ENCODE results near the gene TUBA4A.
"Not testable (repeated sequence)": the region's sequence is repeated elsewhere in the genome, so short reads cannot be mapped to it uniquely, and the experiment has no call there.

DNA sequence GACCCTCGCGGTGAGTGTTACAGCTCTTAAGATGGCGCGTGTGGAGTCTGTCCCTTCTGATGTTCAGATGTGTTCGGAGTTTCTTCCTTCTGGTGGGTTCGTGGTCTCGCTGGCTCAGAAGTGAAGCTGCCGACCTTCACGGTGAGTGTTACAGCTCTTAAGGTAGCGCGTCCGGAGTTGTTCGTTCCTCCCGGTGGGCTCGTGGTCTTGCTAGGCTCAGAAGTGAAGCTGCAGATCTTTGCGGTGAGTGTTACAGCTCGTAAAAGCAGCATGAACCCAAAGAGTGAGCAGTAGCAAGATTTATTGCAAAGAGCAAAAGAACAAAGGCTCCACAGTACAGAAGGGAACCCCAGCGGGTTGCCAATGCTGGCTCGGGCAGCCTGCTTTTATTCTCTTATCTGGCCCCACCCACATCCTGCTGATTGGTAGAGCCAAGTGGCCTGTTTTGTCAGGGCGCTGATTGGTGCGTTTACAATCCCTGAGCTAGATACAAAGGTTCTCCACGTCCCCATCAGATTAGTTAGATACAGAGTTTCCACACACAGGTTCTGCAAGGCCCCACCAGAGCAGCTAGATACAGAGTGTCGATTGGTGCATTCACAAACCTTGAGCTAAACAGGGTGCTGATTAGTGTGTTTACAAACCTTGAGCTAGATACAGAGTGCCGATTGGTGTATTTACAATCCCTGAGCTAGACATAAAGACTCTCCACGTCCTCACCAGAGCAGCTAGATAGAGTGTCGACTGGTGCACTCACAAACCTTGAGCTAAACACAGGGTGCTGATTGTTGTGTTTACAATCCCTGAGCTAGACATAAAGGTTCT, 53.0 kb downstream of the TUBA4A start:
- TF ChIP-seq, protein P1, sequence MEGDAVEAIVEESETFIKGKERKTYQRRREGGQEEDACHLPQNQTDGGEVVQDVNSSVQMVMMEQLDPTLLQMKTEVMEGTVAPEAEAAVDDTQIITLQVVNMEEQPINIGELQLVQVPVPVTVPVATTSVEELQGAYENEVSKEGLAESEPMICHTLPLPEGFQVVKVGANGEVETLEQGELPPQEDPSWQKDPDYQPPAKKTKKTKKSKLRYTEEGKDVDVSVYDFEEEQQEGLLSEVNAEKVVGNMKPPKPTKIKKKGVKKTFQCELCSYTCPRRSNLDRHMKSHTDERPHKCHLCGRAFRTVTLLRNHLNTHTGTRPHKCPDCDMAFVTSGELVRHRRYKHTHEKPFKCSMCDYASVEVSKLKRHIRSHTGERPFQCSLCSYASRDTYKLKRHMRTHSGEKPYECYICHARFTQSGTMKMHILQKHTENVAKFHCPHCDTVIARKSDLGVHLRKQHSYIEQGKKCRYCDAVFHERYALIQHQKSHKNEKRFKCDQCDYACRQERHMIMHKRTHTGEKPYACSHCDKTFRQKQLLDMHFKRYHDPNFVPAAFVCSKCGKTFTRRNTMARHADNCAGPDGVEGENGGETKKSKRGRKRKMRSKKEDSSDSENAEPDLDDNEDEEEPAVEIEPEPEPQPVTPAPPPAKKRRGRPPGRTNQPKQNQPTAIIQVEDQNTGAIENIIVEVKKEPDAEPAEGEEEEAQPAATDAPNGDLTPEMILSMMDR (conservative IDR thresholded peaks at IDR 0.05; ENCODE audit: low read depth, low read length): not testable (repeated sequence)
- TF ChIP-seq MXI1 (IDR thresholded peaks at IDR 0.05; ENCODE audit: borderline replicate concordance, low read depth, low read length); POLR2A (IDR thresholded peaks at IDR 0.05; ENCODE audit: low read depth, low read length); RCOR1 (IDR thresholded peaks at IDR 0.05; ENCODE audit: insufficient replicate concordance, low read length); NFE2L2 (IDR thresholded peaks at IDR 0.05; ENCODE audit: low read depth, low read length); FOS (IDR thresholded peaks at IDR 0.05; ENCODE audit: low read depth, low read length); CEBPB (IDR thresholded peaks at IDR 0.05; ENCODE audit: low read depth, low read length); SMC3 (IDR thresholded peaks at IDR 0.05; ENCODE audit: low read depth, low read length); MAFK (IDR thresholded peaks at IDR 0.05; ENCODE audit: low read depth, low read length); RAD21 (IDR thresholded peaks at IDR 0.05; ENCODE audit: low read length); CHD1 (IDR thresholded peaks at IDR 0.05; ENCODE audit: low read depth, low read length): not testable (repeated sequence)
- TF ChIP-seq, protein P2, sequence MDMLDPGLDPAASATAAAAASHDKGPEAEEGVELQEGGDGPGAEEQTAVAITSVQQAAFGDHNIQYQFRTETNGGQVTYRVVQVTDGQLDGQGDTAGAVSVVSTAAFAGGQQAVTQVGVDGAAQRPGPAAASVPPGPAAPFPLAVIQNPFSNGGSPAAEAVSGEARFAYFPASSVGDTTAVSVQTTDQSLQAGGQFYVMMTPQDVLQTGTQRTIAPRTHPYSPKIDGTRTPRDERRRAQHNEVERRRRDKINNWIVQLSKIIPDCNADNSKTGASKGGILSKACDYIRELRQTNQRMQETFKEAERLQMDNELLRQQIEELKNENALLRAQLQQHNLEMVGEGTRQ (IDR thresholded peaks at IDR 0.05; ENCODE audit: low read depth, low read length): not testable (repeated sequence)
- TF ChIP-seq, protein P3, sequence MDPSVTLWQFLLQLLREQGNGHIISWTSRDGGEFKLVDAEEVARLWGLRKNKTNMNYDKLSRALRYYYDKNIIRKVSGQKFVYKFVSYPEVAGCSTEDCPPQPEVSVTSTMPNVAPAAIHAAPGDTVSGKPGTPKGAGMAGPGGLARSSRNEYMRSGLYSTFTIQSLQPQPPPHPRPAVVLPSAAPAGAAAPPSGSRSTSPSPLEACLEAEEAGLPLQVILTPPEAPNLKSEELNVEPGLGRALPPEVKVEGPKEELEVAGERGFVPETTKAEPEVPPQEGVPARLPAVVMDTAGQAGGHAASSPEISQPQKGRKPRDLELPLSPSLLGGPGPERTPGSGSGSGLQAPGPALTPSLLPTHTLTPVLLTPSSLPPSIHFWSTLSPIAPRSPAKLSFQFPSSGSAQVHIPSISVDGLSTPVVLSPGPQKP (IDR thresholded peaks at IDR 0.05; ENCODE audit: borderline replicate concordance, low read depth, low read length): not testable (repeated sequence)

Data from IMR-90 (cell line).